ENCODE results near the gene SAA1.

The SAA1 gene

DNA sequence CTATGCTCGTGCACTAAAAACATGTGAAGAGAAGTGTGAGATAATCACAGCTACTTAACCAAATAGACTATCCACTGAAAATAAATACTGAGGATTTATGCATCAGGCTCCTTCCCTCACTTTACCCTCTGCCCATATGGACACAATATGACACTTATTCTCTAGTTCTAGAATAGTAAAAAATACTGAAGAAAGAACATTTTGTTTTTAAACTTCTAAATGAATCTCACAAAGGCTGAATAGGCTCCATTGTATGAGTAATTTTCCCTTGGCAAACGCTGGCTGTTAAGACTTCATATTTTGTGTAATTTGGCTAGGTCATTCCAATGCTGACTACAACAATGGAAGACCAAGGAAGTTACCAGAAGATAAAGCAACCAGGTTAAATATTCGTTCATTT lies 45.9 kb downstream of the SAA1 start:
- TF ChIP-seq CTCF (IDR thresholded peaks at IDR 0.05; ENCODE audit: insufficient read depth, low read length, missing control alignments) = no peak
- no peak overlapping the region for H3K4me3 ChIP-seq (ENCODE audit: low read depth, low read length)
- DNase-seq (ENCODE audit: low read depth, low spot score) = no peak
- ChIA-PET CTCF (interaction anchor here (0.9 kb wide), 1 partner anchor 68 kb away, joined by 3 read pairs; no protein-coding TSS in a partner anchor), POLR2A (interaction anchor here (0.6 to 7.3 kb wide), 4 partner anchors 10 to 269 kb away, joined by 3 to 51 read pairs (median 20); partner anchors contain the start of genes GTF2H1, HPS5 and LDHA)

DNA sequence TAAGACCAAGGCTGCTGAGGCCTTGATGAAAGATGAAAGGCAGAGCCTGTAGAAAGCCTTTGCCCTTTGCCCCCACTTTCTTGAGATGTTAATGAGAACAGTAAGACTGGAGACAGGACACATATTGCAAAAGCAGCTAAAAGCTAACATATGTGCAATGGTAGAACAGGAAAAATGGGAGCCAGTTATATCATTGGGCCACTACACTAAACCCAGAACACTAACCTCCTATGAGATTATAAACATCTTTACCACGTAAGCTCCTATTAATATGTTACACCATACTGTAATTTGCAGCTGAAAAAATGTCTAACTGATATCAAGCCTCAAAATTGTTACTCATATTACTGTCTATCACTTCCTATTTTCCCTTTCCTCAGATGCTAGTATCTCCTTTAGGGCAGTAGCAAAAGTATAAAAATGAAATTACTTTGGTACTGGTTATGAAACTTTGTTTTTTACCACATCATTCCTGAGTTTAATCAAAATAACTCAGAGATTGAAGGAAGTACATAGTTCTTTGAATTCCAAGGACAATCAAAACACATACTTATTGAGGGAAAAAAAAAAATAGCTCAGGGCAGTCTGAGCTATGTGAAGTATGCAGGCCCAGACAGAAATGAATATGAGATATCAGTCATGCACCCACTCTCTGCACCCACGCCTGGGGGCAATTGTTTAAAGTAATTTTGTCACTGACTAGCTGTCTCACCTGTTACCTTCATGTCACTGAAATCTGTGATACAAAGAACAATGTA lies 46.8 kb downstream of the SAA1 start:
- POLR2A ChIA-PET = interaction anchor here (0.6 to 7.3 kb wide), 4 partner anchors 9 to 83 kb away, joined by 3 to 51 read pairs (median 20); partner anchors contain the start of genes GTF2H1, HPS5 and LDHA
- no peak overlapping the region for H3K4me3 ChIP-seq (ENCODE audit: low read depth, low read length)
- TF ChIP-seq CTCF (IDR thresholded peaks at IDR 0.05; ENCODE audit: insufficient read depth, low read length, missing control alignments) = no peak
- peak; percentile 50 for DNase-seq (ENCODE audit: low read depth, low spot score)
- CTCF ChIA-PET = no interaction called here

DNA sequence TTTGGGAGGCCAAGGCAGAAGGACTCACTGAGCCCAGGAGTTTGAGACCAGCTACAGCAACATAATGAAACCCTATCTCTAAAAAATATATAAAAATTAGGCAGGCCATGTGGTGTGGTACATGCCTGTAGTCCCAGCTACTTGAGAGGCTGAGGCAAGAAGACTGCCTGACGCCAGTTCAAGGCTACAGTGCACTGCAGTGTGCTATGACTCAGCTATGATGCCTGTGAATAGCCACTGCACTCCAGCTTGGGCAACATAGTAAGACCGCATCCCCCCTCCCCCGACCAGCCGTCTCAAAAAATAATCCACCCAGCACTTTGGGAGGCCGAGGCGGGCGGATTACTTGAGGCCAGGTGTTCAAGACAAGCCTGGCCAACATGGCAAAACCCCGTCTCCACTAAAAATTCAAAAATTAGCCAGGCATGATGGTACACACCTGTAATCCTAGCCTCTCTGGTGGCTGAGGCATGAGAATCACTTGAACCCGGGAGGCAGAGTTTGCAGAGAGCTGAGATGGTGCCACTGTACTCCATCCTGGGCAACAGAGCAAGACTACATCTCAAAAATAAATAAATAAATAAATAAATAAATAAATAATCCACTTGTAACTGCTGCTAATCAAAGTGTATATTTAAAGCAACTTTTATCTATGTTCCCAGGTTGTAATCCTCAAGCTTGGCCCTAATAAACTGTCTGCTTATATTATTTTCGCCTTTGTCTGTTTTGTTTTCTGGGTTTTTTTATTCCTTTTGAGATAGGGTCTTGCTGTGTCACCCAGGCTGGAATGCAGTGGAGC lies 48.1 kb downstream of the SAA1 start:
- no peak overlapping the region for H3K4me3 ChIP-seq (ENCODE audit: low read depth, low read length)
- ChIA-PET POLR2A (interaction anchor here (4.0 to 7.3 kb wide), 2 partner anchors 8 to 81 kb away, joined by 30 to 51 read pairs; partner anchors contain the start of genes GTF2H1, HPS5 and LDHA), CTCF (interaction anchor here (1.4 kb wide), 1 partner anchor 71 kb away, joined by 7 read pairs; no protein-coding TSS in a partner anchor)
- no peak for DNase-seq (ENCODE audit: low read depth, low spot score)
- TF ChIP-seq CTCF (IDR thresholded peaks at IDR 0.05; ENCODE audit: insufficient read depth, low read length, missing control alignments) = no peak

- TF ChIP-seq CTCF (IDR thresholded peaks at IDR 0.05; ENCODE audit: insufficient read depth, low read length, missing control alignments) = no peak
- DNase-seq (ENCODE audit: low read depth, low spot score) = no peak
- ChIA-PET POLR2A (interaction anchor here (7.3 kb wide), 1 partner anchor 80 kb away, joined by 51 read pairs; the partner anchor contains the start of gene LDHA), CTCF (interaction anchor here (1.4 kb wide), 1 partner anchor 71 kb away, joined by 7 read pairs; no protein-coding TSS in a partner anchor)
- H3K4me3 ChIP-seq (ENCODE audit: low read depth, low read length) = no peak overlapping the region
Observed at GRCh38 chr11:18314784-18315523, 48.9 kb downstream of the SAA1 start.

GRCh38 chr11:18315893-18316292 lies 49.8 kb downstream of the SAA1 start:
- TF ChIP-seq CTCF (IDR thresholded peaks at IDR 0.05; ENCODE audit: insufficient read depth, low read length, missing control alignments) = no peak
- H3K4me3 ChIP-seq (ENCODE audit: low read depth, low read length) = no peak overlapping the region
- POLR2A ChIA-PET = interaction anchor here (7.3 kb wide), 1 partner anchor 79 kb away, joined by 51 read pairs; the partner anchor contains the start of gene LDHA
- no peak for DNase-seq (ENCODE audit: low read depth, low spot score)
- CTCF ChIA-PET = interaction anchor here (1.0 kb wide), 1 partner anchor 178 kb away, joined by 4 read pairs; no protein-coding TSS in a partner anchor
